ENCODE measurements around the gene KTI12.

KTI12 gene

GRCh38 chr1:52003877-52004276 lies 29.7 kb downstream of the KTI12 start:
- Histone ChIP-seq H3K4me3 (no peak overlapping the region), H3K9me3 (no peaks in the 10 kb centered on the region), H3K27me3 (no peaks in the 10 kb centered on the region), H3K4me1 (peaks cover 0 to 9% (median 1%) of the 10 kb centered on the region in 4 donors), H3K27ac (no peak overlapping the region), H3K36me3 (no peaks in the 10 kb centered on the region)
- TF ChIP-seq CTCF (IDR thresholded peaks at IDR 0.05) = no peak
- no peak for DNase-seq
- intact Hi-C loops (cut with DNase I; ENCODE audit: low total_unique reads) = loop anchor here (5.0 kb wide), 1 partner anchor 112 kb away; no protein-coding TSS in a partner anchor

- H3K9me3 ChIP-seq = no peaks in the 10 kb centered on the region
- H3K36me3 ChIP-seq = no peaks in the 10 kb centered on the region
- intact Hi-C loops (cut with DNase I; ENCODE audit: low total_unique reads) = loop anchor here (5.0 kb wide), 1 partner anchor 110 kb away; no protein-coding TSS in a partner anchor
- peak in 1 of 2 donors; percentile 32 for DNase-seq
- H3K27me3 ChIP-seq = no peaks in the 10 kb centered on the region
- H3K4me3 ChIP-seq = no peak overlapping the region
- TF ChIP-seq CTCF (IDR thresholded peaks at IDR 0.05) = peak; percentile 83 to 93
- H3K4me1 ChIP-seq = peaks cover 0 to 9% (median 1%) of the 10 kb centered on the region in 4 donors
- H3K27ac ChIP-seq = no peak overlapping the region
Observed at GRCh38 chr1:52002038-52002917, 31.3 kb downstream of the KTI12 start.

- intact Hi-C loops (cut with DNase I; ENCODE audit: low total_unique reads) = no loop called here
Observed at GRCh38 chr1:51998701-51999100, 34.9 kb downstream of the KTI12 start.

GRCh38 chr1:51997974-51998382 lies 35.6 kb downstream of the KTI12 start:
- TF ChIP-seq CTCF (IDR thresholded peaks at IDR 0.05) = no peak
- no peak overlapping the region for H3K27ac ChIP-seq
- intact Hi-C loops (cut with DNase I; ENCODE audit: low total_unique reads) = no loop called here
- DNase-seq = no peak
- no peak overlapping the region for H3K4me3 ChIP-seq
- no peaks in the 10 kb centered on the region for H3K4me1 ChIP-seq
- H3K36me3 ChIP-seq = no peaks in the 10 kb centered on the region
- peaks cover 0 to 8% of the 10 kb centered on the region in 2 donors for H3K27me3 ChIP-seq
- H3K9me3 ChIP-seq = no peaks in the 10 kb centered on the region

More at GRCh38 chr1:51998701-51999100, 34.9 kb downstream of the KTI12 start:
- H3K4me3 ChIP-seq = no peak overlapping the region
- no peak for DNase-seq
- no peak for TF ChIP-seq CTCF (IDR thresholded peaks at IDR 0.05)
- H3K27ac ChIP-seq = no peak overlapping the region
- no peaks in the 10 kb centered on the region for H3K9me3 ChIP-seq
- H3K36me3 ChIP-seq = no peaks in the 10 kb centered on the region
- H3K4me1 ChIP-seq = no peaks in the 10 kb centered on the region
- H3K27me3 ChIP-seq = peaks cover 0 to 3% of the 10 kb centered on the region in 2 donors

- peak; percentile 28 to 68 for DNase-seq
- peaks cover 0 to 47% of the 10 kb centered on the region in 2 donors for H3K27me3 ChIP-seq
- H3K9me3 ChIP-seq = no peaks in the 10 kb centered on the region
- H3K4me3 ChIP-seq = peak within 1 kb of the TSS; percentile 38 to 51
- no peaks in the 10 kb centered on the region for H3K36me3 ChIP-seq
- no peak for TF ChIP-seq CTCF (IDR thresholded peaks at IDR 0.05)
- H3K4me1 ChIP-seq = peaks cover 0 to 11% (median 8%) of the 10 kb centered on the region in 4 donors
- intact Hi-C loops (cut with DNase I; ENCODE audit: low total_unique reads) = no loop called here
- H3K27ac ChIP-seq = no peak within 1 kb of the TSS
Observed at GRCh38 chr1:51990478-51990965, 43.1 kb downstream of the KTI12 start, which contains the start of gene RAB3B. Gene RAB3B, minus strand, starts transcription at chr1:51990700. Its CDS starts 13,583 bp downstream, at chr1:51977117.

Data from tibial artery (tissue), 4 donors.